ENCODE measurements around the gene CORO1C. TPM values are rescaled to one million over a fixed set of nuclear protein-coding genes. Genes with fewer than 3 reads are reported as not detected.

The CORO1C gene
- polyA plus RNA-seq, 1 of the 3 experiments (the other 2 are of a cell fraction) = 150 TPM

GRCh38 chr12:108605000-108605689, 126.2 kb downstream of the CORO1C start:
- Histone ChIP-seq H3K4me1 (ENCODE audit: control insufficient read depth in 1 of 2, insufficient read depth in 2 of 2, low read depth in 1 of 2, low read length in 1 of 2) (peaks cover 7 to 19% of the 10 kb centered on the region in 2 experiments; a peak in 3 of 4 replicates), H3K9me3 (no peaks in the 10 kb centered on the region), H3K9me2 (no peaks in the 10 kb centered on the region), H3K79me2 (ENCODE audit: insufficient read depth) (no peaks in the 10 kb centered on the region), H4K20me1 (ENCODE audit: insufficient read depth) (no peaks in the 10 kb centered on the region), H3F3A (replicated peaks; ENCODE audit: insufficient read depth) (peaks cover 4% of the 10 kb centered on the region), H3K9ac (no peak overlapping the region), H3K36me3 (replicated peaks in 1 of 2; ENCODE audit: control insufficient read depth in 1 of 2, insufficient read depth in 2 of 2, low read length in 1 of 2) (no peaks in the 10 kb centered on the region), H2AFZ (ENCODE audit: low read depth) (no peak overlapping the region), H3K4me3 (ENCODE audit: low read depth in 2 of 2, low read length in 1 of 2) (no peak overlapping the region), H3K27me3 (ENCODE audit: insufficient read depth) (no peaks in the 10 kb centered on the region), H3K4me2 (no peak overlapping the region), H3K27ac (ENCODE audit: low read depth in 2 of 2, low read length in 1 of 2) (no peak overlapping the region)
- ChIA-PET CTCF (interaction anchor here (1.3 to 7.2 kb wide), 2 partner anchors 13 to 34 kb away, joined by 4 to 63 read pairs; no protein-coding TSS in a partner anchor), POLR2A (interaction anchor here (1.1 kb wide), 1 partner anchor 12 kb away, joined by 3 read pairs; no protein-coding TSS in a partner anchor)
- 55% methylated on average over 3 of the region's 3 CpGs for WGBS (ENCODE audit: low lambda C conversion rate)
- DNase-seq = no peak
- no peak for TF ChIP-seq SMC3 (IDR thresholded peaks at IDR 0.05; ENCODE audit: low read depth, low read length)
- no peak for TF ChIP-seq RCOR1 (IDR thresholded peaks at IDR 0.05; ENCODE audit: low read length)
- TF ChIP-seq FOXJ3 (CRISPR knock-in tag; IDR thresholded peaks at IDR 0.05) = no peak
- no peak for TF ChIP-seq JUND (IDR thresholded peaks at IDR 0.05)
- no peak for TF ChIP-seq YY1 (IDR thresholded peaks at IDR 0.05; ENCODE audit: low read depth)
- no peak for TF ChIP-seq MXI1 (IDR thresholded peaks at IDR 0.05; ENCODE audit: low read depth, low read length)
- TF ChIP-seq FOSL2 (IDR thresholded peaks at IDR 0.05; ENCODE audit: borderline replicate concordance, low read depth) = no peak
- TF ChIP-seq, protein P1, sequence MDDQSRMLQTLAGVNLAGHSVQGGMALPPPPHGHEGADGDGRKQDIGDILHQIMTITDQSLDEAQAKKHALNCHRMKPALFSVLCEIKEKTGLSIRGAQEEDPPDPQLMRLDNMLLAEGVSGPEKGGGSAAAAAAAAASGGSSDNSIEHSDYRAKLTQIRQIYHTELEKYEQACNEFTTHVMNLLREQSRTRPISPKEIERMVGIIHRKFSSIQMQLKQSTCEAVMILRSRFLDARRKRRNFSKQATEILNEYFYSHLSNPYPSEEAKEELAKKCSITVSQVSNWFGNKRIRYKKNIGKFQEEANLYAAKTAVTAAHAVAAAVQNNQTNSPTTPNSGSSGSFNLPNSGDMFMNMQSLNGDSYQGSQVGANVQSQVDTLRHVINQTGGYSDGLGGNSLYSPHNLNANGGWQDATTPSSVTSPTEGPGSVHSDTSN (IDR thresholded peaks at IDR 0.05) = no peak
- no peak for TF ChIP-seq ZBTB33 (IDR thresholded peaks at IDR 0.05; ENCODE audit: borderline replicate concordance, low read depth)
- TF ChIP-seq TAF1 (IDR thresholded peaks at IDR 0.05; ENCODE audit: borderline replicate concordance, low read depth, low read length) = no peak
- TF ChIP-seq RAD21 (IDR thresholded peaks at IDR 0.05; ENCODE audit: low read length) = no peak
- TF ChIP-seq RFX5 (IDR thresholded peaks at IDR 0.05; ENCODE audit: low read length) = no peak
- no peak for TF ChIP-seq MEF2A (IDR thresholded peaks at IDR 0.05; ENCODE audit: borderline replicate concordance, low read depth)
- no peak for TF ChIP-seq ELF1 (IDR thresholded peaks at IDR 0.05)
- no peak for TF ChIP-seq POLR2AphosphoS5 (IDR thresholded peaks at IDR 0.05; ENCODE audit: low read depth, low read length)
- no peak for TF ChIP-seq GATA2 (CRISPR knock-in tag; IDR thresholded peaks at IDR 0.05)
- TF ChIP-seq SIN3A (IDR thresholded peaks at IDR 0.05; ENCODE audit: borderline replicate concordance, low read depth, low read length) = no peak
- TF ChIP-seq NRF1 (IDR thresholded peaks at IDR 0.05; ENCODE audit: low read depth, low read length) = no peak
- TF ChIP-seq CTCF (IDR thresholded peaks at IDR 0.05) = no peak
- no peak for TF ChIP-seq EZH2phosphoT487 (IDR thresholded peaks at IDR 0.05; ENCODE audit: borderline replicate concordance, low read depth)
